PC-9 (cell line): ENCODE results near the gene MRPL14. TPM values are rescaled to one million over a fixed set of nuclear protein-coding genes. Genes with fewer than 3 reads are reported as not detected.

ENCODE experiments used
- BruUV-seq: library from RNA; stranded (reverse); fragments of 400-500 nt; replicated peaks from 2 replicates; lab custom pipeline; 2021; lab: Mats Ljungman, UMichigan
- CTCF ChIA-PET: fragments of 300-600 bp; sonication (Branson Sonifier 250); formaldehyde crosslinking; loops from one replicate; lab custom pipeline; 2022; ENCODE audit warnings: antibody characterized with exemption; lab: Charles Lee
- POLR2A ChIA-PET: fragments of 300-600 bp; sonication (Branson Sonifier 250); formaldehyde crosslinking; loops from one replicate; lab custom pipeline; 2022; ENCODE audit warnings: antibody characterized with exemption; ENCODE audit not compliant: unreplicated experiment; lab: Charles Lee
- DNase-seq, 2 experiments: peaks; one replicate each; pipeline versions ENCODE4 v3.0.0 to v3.0.0-alpha.2; 2015 to 2022; ENCODE audit warnings: mixed read lengths in 1 of 2
- H2AFZ ChIP-seq: fragments of 200-600 bp; sonication (generic); 2 replicates; pipeline ENCODE4 v1.8.1; 2017; ENCODE audit warnings: antibody characterized with exemption
- H3F3A ChIP-seq: fragments of 200-600 bp; sonication (generic); 2 replicates; pipeline ENCODE4 v1.8.1; 2017; ENCODE audit warnings: antibody characterized with exemption, mild to moderate bottlenecking, low read depth; ENCODE audit not compliant: insufficient read depth
- H3K27ac ChIP-seq: fragments of 200-600 bp; sonication (generic); 2 replicates; pipeline ENCODE4 v1.6.1; 2016; ENCODE audit warnings: mixed run types
- H3K27me3 ChIP-seq: fragments of 200-600 bp; sonication (generic); 2 replicates; pipeline ENCODE4 v1.6.1; 2016; ENCODE audit warnings: low read depth, mixed run types; ENCODE audit not compliant: insufficient read depth
- H3K36me3 ChIP-seq: fragments of 200-600 bp; sonication (generic); 2 replicates; pipeline ENCODE4 v1.6.1; 2016; ENCODE audit warnings: low read depth, mixed run types
- H3K4me1 ChIP-seq: fragments of 200-600 bp; sonication (generic); replicated peaks from 2 replicates; pipeline ENCODE4 v1.6.1; 2016; ENCODE audit warnings: mixed run types; ENCODE audit not compliant: insufficient read depth
- H3K4me2 ChIP-seq: fragments of 200-600 bp; sonication (generic); 2 replicates; pipeline ENCODE4 v1.6.1; 2017; ENCODE audit warnings: mixed run types
- H3K4me3 ChIP-seq: fragments of 200-600 bp; sonication (generic); 2 replicates; pipeline ENCODE4 v1.6.1; 2016; ENCODE audit warnings: mixed run types
- H3K79me2 ChIP-seq: fragments of 200-600 bp; sonication (generic); 2 replicates; pipeline ENCODE4 v1.6.1; 2017; ENCODE audit warnings: low read depth, mixed run types
- H3K9me2 ChIP-seq: fragments of 200-600 bp; sonication (generic); 2 replicates; pipeline ENCODE4 v1.8.1; 2017; ENCODE audit warnings: mild to moderate bottlenecking; ENCODE audit not compliant: insufficient read depth
- H3K9me3 ChIP-seq: fragments of 200-600 bp; sonication (generic); 2 replicates; pipeline ENCODE4 v1.8.1; 2016; ENCODE audit warnings: low read depth; ENCODE audit not compliant: insufficient read depth
- H4K20me1 ChIP-seq: fragments of 200-600 bp; sonication (generic); 2 replicates; pipeline ENCODE4 v1.8.1; 2017; ENCODE audit not compliant: insufficient read depth
- EZH2 ChIP-seq: fragments of 200-600 bp; sonication (generic); IDR thresholded peaks from 2 replicates; pipeline ENCODE4 v1.8.0; 2017; ENCODE audit warnings: antibody characterized with exemption, low read depth
- intact Hi-C: fragments of 100-400 bp; cut with micrococcal nuclease; formaldehyde crosslinking; loops from one replicate; pipeline ENCODE4 v1.10.0; 2022; ENCODE audit not compliant: unreplicated experiment
- total RNA-seq: library from RNA; stranded (reverse); gene quantifications from 2 replicates; pipeline ENCODE4 v1.2.3, GENCODE V29; 2021
- TF ChIP-seq, protein P1 (sequence below): fragments of 200-600 bp; sonication (generic); conservative IDR thresholded peaks from 2 replicates; pipeline ENCODE4 v1.6.1; 2017; ENCODE audit warnings: mixed run types, antibody characterized with exemption, mild to moderate bottlenecking, moderate library complexity

Gene MRPL14
- total RNA-seq, 1 experiment from 2014 or later: 96.3 TPM

DNA sequence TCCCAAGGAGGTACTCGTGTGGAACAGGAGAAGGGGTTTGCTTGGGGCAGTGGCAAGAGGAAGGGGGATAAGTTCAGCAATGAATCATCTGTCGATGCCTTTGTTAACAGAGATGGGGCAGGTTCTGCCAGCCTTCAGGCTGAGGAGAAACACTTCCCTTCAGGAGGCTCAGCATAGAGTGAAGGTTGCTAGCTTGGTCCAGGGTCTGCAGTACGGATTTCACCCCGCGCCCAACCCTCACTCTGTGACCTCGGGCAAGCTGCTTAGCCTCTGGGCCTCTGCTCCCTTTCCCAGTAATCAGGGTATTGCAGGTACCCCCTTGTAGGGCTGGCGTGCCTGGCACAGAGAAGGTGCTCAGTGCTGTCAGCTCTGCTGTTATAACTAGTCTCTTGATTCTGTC, 38.9 kb upstream of the MRPL14 start:
- TF ChIP-seq EZH2: no peak
- TF ChIP-seq, protein P1, sequence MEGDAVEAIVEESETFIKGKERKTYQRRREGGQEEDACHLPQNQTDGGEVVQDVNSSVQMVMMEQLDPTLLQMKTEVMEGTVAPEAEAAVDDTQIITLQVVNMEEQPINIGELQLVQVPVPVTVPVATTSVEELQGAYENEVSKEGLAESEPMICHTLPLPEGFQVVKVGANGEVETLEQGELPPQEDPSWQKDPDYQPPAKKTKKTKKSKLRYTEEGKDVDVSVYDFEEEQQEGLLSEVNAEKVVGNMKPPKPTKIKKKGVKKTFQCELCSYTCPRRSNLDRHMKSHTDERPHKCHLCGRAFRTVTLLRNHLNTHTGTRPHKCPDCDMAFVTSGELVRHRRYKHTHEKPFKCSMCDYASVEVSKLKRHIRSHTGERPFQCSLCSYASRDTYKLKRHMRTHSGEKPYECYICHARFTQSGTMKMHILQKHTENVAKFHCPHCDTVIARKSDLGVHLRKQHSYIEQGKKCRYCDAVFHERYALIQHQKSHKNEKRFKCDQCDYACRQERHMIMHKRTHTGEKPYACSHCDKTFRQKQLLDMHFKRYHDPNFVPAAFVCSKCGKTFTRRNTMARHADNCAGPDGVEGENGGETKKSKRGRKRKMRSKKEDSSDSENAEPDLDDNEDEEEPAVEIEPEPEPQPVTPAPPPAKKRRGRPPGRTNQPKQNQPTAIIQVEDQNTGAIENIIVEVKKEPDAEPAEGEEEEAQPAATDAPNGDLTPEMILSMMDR: no peak
- ChIA-PET POLR2A (no interaction called here), CTCF (no interaction called here)
- DNase-seq: no peak
- H3K4me2 ChIP-seq: no peak overlapping the region
- 0 out of 2 replicates have a peak, but pooled peaks cover 1% of the 10 kb centered on the region for H3K4me1 ChIP-seq
- no peaks in the 10 kb centered on the region for H4K20me1 ChIP-seq
- no peaks in the 10 kb centered on the region for H3K79me2 ChIP-seq
- intact Hi-C loops: no loop called here
- H3K9me3 ChIP-seq: no peaks in the 10 kb centered on the region
- no peaks in the 10 kb centered on the region for H3K9me2 ChIP-seq
- no peak overlapping the region for H2AFZ ChIP-seq
- no peaks in the 10 kb centered on the region for H3K36me3 ChIP-seq
- H3K27me3 ChIP-seq: peaks cover 12% of the 10 kb centered on the region
- no peak overlapping the region for H3K4me3 ChIP-seq
- H3F3A ChIP-seq: peaks cover 7% of the 10 kb centered on the region
- no peak overlapping the region for H3K27ac ChIP-seq
- no TSS peak for BruUV-seq

DNA sequence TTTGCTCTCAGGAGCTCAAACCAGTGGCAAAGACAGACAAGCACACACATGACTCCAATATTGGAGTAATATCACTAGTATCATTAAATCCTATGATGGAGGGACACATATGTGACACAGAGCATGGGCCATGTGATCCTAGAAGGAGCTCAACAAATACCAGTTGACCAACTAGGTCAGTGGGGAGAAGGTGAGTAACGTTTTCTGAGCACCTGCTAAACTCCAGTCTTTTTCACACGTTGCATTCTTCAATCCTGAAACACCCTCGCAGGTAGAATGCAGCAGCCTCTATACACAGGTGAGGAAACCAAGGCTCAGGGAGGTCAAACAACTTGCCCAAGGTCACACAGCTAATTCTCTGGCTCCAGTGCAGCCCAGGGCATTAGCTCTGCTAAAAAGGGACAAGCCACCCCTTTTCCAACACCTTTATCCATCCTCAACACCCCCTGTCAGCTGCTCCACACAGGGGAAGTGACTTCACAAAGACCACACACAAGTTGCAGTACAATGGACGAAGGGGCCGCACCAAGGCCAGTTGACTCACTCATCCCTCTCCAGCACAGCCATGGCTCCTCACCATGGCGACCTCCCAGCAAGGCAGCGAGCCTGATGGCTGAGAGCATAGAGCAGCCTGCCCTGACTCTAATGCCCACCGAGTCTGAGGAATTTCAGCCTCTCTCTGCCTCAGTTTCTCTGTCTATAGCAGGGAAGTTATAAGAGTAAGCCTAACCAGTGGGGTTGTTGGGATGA, 35.8 kb upstream of the MRPL14 start:
- peaks cover 4% of the 10 kb centered on the region for H3K27me3 ChIP-seq
- TF ChIP-seq EZH2: no peak
- TF ChIP-seq, protein P1: no peak
- H3K4me3 ChIP-seq: no peak overlapping the region
- peaks cover 10% of the 10 kb centered on the region for H3F3A ChIP-seq
- no peak overlapping the region for H3K4me2 ChIP-seq
- DNase-seq: no peak
- H3K9me2 ChIP-seq: no peaks in the 10 kb centered on the region
- no peak overlapping the region for H3K27ac ChIP-seq
- CTCF ChIA-PET: no interaction called here
- H2AFZ ChIP-seq: no peak overlapping the region
- H3K9me3 ChIP-seq: no peaks in the 10 kb centered on the region
- H3K36me3 ChIP-seq: no peaks in the 10 kb centered on the region
- intact Hi-C loops: no loop called here
- no peaks in the 10 kb centered on the region for H4K20me1 ChIP-seq
- POLR2A ChIA-PET: no interaction called here
- no TSS peak for BruUV-seq
- no peaks in the 10 kb centered on the region for H3K79me2 ChIP-seq
- peaks cover 6% of the 10 kb centered on the region; the same call in 1 of the 2 replicates for H3K4me1 ChIP-seq

DNA sequence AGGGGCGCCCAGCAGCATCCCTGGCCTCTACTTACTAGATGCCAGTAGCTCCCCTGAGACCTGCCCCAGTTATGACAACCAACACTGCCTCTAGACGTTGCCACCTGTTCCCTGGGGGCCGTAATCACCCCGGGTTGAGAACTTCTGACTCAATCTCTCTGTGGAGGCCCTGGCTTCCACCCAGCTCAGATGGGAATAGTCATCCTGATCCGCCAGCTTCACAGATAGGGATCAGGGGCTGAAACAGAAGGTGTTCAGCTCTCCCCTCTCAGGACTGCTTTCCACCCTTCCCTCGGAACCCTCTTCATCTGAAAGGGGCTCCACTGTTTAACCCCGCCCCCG, 34.7 kb upstream of the MRPL14 start:
- Histone ChIP-seq H3K79me2 (no peaks in the 10 kb centered on the region), H3K27me3 (peaks cover 4% of the 10 kb centered on the region), H4K20me1 (no peaks in the 10 kb centered on the region), H3K4me2 (no peak overlapping the region), H3K9me2 (no peaks in the 10 kb centered on the region), H3K27ac (no peak overlapping the region), H2AFZ (no peak overlapping the region), H3K4me3 (no peak overlapping the region), H3F3A (peaks cover 10% of the 10 kb centered on the region), H3K4me1 (peaks cover 6% of the 10 kb centered on the region; the same call in 1 of the 2 replicates), H3K36me3 (no peaks in the 10 kb centered on the region), H3K9me3 (no peaks in the 10 kb centered on the region)
- POLR2A ChIA-PET: no interaction called here
- BruUV-seq: no TSS peak
- intact Hi-C loops: no loop called here
- DNase-seq: no peak
- no peak for TF ChIP-seq EZH2
- TF ChIP-seq, protein P1: no peak
- CTCF ChIA-PET: interaction anchor here (0.6 kb wide), 1 partner anchor 63 kb away, joined by 6 read pairs; no protein-coding TSS in a partner anchor
